Stimulated activated CD4-positive, alpha-beta T cell treated with anti-CD3 and anti-CD28 coated beads, TNF-alpha, amount 100 ng/mL, for 24 hours (primary cell): ENCODE data around the gene CDK12.
A peak's percentile ranks its signal among the peaks of the same experiment; 100 is the strongest.
"Not testable (repeated sequence)": the region's sequence is repeated elsewhere in the genome, so short reads cannot be mapped to it uniquely, and the experiment has no call there.

Experiments
- DNase-seq, 3 experiments: peaks; one replicate each; pipeline ENCODE4 v3.0.0-alpha.2; 2020; ENCODE audit warnings: low read depth in 3 of 3

CDK12 gene

GRCh38 chr17:39496921-39497320, 35.6 kb downstream of the CDK12 start:
- DNase-seq, result not testable (repeated sequence)

DNA sequence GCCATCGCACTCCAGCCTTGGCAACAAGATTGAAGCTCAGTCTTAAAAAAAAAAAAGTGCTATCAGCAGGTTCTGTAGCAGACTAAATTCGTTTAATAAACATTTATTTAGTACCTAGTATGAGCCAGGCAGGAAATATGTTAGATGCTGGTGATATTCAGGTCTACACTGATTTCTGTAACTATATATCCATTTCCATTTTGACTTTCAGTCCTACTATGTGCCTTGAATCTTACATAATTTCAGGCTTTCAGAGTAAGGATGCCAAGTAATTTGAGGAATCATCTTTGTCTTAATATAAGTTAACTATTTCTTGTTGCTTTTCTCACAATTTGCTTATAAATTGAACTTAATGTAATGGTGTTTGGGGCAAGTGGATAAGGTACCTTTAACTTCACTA, 46.2 kb downstream of the CDK12 start:
- no peak for DNase-seq

DNA sequence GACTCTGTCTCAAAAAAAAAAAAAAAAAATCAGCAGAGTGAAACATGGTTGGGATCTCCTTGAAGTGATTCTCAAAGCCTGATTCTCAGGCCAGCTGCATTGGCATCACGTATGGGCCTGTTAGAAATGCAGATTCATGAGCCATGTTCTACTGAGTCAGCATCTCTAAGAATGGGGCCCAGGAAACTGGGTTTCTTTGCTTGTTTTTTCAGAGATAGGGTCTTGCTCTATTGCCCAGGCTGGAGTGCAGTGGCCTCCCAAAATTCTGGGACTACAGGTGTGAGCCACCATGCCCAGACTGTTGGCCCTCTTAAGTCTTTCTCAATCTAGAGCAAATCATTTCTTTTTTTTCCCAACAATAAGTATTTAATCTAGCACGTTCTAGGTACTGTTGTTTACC, 47.7 kb downstream of the CDK12 start:
- no peak for DNase-seq

DNA sequence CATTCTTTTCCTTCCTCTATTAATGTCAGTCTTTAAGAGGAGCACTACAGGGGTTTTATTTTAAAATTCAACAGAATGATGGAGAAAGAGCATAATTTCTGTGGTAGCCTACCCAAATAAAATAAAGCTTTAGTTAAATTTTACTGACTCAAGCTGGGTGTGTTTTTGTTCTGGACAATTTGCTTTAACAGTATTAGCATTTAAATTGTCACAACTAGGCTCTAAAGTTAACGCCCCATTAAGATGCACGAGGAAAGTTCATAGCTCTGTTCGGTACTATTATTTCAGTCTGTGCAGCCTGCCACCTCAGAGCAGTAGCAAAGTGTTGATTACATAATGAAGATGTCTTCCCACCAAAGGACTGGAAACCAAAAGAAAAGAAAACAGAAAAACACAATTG, 52.0 kb downstream of the CDK12 start:
- DNase-seq, result no peak

- no peak for DNase-seq
These were observed 52.6 kb downstream of the CDK12 start for GRCh38 chr17:39513915-39514314.

DNA sequence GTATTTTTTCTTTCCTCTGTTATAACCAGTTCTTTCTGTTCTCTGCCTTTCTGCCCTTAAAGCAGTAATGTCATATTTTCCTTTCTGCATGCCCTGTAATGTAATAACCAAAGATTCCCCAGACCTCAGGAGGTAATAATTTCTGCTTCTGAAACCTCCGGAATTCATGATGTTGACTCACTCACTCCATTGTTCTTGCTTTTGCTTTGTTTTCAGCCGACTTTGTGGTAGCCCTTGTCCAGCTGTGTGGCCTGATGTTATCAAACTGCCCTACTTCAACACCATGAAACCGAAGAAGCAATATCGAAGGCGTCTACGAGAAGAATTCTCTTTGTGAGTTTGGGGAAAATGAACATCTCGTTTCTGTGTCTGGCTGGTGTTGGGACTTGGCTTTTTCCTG, 55.9 kb downstream of the CDK12 start:
- DNase-seq, result no peak

DNA sequence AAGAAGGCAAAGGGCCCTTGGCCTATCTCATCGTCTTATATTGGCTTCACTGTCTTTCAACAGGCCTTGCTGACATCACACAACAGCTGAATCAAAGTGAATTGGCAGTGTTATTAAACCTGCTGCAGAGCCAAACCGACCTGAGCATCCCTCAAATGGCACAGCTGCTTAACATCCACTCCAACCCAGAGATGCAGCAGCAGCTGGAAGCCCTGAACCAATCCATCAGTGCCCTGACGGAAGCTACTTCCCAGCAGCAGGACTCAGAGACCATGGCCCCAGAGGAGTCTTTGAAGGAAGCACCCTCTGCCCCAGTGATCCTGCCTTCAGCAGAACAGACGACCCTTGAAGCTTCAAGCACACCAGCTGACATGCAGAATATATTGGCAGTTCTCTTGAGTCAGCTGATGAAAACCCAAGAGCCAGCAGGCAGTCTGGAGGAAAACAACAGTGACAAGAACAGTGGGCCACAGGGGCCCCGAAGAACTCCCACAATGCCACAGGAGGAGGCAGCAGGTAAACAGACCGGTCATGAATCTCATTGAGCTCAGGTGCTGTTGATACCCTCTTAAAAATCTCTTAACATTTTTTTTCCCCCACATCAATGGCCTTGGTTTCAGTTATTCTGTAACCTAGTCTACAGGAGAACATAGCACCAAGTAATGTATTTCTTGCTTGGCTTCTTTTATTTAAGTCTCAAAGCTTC, 64.7 kb downstream of the CDK12 start:
- no peak for DNase-seq

GRCh38 chr17:39527220-39527813, 66.0 kb downstream of the CDK12 start:
- DNase-seq, result no peak

DNA sequence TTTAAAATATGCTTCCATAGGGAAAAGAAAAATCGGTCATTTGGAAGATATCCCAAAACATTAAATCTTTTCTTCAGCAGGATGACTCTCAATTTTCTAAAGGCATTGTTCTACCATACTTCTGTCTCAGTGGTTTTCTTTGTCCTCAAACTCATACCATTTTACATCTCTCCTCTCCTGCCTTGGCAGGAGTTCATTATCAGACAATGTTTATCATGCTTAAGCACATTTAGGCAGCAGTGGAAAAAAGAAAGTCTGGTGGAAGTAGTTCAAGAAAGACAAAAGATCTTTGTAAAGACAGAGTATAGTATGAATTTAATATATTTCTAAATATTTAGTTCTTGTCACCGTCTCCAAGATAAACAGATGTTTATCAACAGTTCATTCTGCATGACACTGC, 68.2 kb downstream of the CDK12 start:
- DNase-seq, result no peak

DNA sequence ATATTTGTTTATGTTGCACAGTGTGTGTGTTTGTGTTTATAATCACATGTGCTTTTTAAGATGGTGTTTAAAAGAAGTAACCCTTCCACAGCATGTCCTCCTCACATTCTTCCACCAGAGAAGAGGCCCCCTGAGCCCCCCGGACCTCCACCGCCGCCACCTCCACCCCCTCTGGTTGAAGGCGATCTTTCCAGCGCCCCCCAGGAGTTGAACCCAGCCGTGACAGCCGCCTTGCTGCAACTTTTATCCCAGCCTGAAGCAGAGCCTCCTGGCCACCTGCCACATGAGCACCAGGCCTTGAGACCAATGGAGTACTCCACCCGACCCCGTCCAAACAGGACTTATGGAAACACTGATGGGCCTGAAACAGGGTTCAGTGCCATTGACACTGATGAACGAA, 69.2 kb downstream of the CDK12 start:
- no peak for DNase-seq

GRCh38 chr17:39531252-39531651, 70.0 kb downstream of the CDK12 start:
- DNase-seq, result no peak

DNA sequence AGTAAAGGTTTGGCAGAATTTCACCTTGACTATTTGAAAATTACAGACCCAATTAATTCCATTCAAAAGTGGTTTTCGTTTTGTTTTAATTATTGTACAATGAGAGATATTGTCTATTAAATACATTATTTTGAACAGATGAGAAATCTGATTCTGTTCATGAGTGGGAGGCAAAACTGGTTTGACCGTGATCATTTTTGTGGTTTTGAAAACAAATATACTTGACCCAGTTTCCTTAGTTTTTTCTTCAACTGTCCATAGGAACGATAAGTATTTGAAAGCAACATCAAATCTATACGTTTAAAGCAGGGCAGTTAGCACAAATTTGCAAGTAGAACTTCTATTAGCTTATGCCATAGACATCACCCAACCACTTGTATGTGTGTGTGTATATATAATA, 72.6 kb downstream of the CDK12 start:
- DNase-seq, result no peak

GRCh38 chr17:39534768-39535405, 73.6 kb downstream of the CDK12 start:
- DNase-seq, result no peak

GRCh38 chr17:39536468-39536867, 75.2 kb downstream of the CDK12 start:
- DNase-seq, result no peak

GRCh38 chr17:39537364-39537763, 76.1 kb downstream of the CDK12 start:
- not testable (repeated sequence) for DNase-seq

DNA sequence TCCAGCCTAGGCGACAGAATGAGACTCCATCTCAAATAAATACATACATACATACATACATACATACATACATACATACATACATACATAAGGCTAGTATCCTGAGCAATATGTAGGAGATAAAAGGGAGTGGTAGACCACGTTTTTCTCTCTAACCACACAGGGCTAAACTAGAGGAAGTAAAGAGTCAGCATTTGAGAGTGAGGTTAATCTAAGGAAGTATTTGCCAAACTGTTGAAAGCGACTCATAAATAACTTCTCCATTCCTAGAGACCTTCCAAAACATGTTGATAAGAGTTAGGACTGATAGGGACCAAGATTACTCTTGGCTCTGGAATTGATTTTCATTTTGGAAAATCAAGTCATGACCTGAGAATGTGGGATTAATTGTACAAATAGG, 77.6 kb downstream of the CDK12 start:
- DNase-seq, result no peak

DNA sequence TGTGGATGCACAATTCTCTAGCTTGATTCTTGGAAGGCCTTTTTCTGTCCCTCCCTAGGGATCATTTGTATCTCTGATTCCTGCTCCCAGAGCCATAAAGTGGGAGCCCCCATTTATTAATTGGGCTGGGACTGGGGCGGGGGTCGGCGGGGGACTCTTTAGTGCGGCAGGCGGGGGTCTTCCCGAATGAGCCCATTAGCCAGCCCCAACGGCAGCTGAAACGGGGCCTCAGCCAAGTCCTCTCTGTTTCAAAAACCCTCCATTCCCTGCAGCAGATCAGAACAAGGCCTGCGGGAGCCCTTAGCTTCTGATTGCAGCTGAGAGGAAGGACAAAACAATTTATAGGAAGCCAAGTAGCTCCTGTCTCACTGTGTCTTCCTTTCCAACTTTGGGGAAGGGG, 79.3 kb downstream of the CDK12 start:
- DNase-seq, result no peak

- DNase-seq, result no peak
These were observed 80.4 kb downstream of the CDK12 start for GRCh38 chr17:39541652-39542051.

- no peak for DNase-seq
These were observed 81.9 kb downstream of the CDK12 start for GRCh38 chr17:39543176-39543575.

- DNase-seq, result no peak
These were observed 82.4 kb downstream of the CDK12 start for GRCh38 chr17:39543664-39544063.

DNA sequence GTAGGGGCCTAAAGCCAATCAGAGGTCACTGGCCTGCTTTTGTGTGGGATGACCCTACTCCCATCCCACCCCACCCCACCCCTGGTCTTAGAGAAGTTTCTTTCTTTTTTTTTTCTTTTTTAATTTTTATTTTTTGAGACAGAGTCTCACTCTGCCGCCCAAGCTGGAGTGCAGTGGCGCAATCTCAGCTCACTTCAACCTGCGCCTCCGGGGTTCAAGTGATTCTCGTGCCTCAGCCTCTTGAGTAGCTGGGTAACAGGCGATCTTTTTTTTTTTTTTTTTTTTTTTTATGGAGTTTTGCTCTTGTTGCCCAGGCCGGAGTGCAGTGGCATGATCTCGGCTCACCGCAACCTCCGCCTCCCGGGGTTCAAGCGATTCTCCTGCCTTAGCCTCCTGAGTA, 83.1 kb downstream of the CDK12 start:
- DNase-seq, result not testable (repeated sequence)

DNA sequence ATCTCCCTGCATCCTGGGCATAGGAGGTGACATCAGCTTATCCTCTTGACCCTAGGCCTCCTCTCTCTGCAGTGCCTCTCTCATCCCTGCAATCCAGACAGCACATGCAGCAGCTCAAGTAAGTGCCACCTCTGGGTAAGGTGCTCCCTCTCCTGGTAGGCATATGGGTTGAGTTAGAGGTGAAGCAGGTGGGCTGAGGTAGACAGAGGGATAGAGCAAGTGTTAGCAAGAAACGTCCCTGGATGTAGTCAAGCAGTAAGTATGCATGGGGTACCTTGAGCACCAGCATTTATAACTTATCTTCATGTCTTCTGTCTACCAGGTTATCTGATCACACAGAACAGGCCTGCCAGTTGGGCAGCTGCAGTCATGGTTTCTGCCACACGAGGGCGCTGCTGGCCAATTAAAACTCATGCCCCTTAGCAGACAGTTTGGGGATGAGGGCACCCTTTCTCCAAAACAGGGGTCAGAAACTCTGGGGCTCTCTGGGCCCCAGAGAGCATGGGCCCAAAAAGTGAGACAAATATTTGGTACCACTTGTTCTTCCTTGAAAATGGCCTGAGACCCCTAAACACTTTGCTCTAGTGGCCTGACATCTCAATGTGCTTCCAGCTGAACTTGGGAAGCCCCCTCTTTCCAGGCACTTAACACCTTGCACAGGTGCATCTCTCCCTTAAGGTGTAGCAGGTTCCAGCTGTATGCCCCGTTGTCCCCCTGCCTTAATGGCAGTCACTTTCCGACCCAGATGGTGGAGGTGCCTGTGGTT, 86.6 kb downstream of the CDK12 start:
- DNase-seq, result peak; percentile 47 to 76 (median 54)
